Heart right ventricle (tissue), 16 donors: ENCODE measurements around the gene INTS11. TPM values are rescaled to one million over a fixed set of nuclear protein-coding genes. Genes with fewer than 3 reads are reported as not detected.

Source experiments
- ATAC-seq, 8 donors: fragments of 200-7000 bp; cut with Tn5 transposase; one replicate each; pipeline ENCODE4 v1.9.1; 2020; ENCODE audit warnings: mild to moderate bottlenecking in 8 of 8, moderate library complexity in 8 of 8, moderate number of reproducible peaks in 1 of 8
- DNase-seq, 2 donors: peaks; one replicate each; pipeline ENCODE4 v3.0.0-alpha.2; 2020
- H3K27ac ChIP-seq, 10 donors: fragments of 200-600 bp; sonication (generic) in 2 of 10; one replicate each; pipeline versions ENCODE4 v1.5.0 to v1.8.0; 2020 to 2022; ENCODE audit warnings: mild to moderate bottlenecking in 3 of 10
- H3K27me3 ChIP-seq, 7 donors: fragments of 200-600 bp; one replicate each; pipeline ENCODE4 v1.8.0; 2021 to 2022; ENCODE audit warnings: mild to moderate bottlenecking in 2 of 7
- H3K36me3 ChIP-seq, 9 donors: fragments of 200-600 bp; sonication (generic) in 1 of 9; one replicate each; pipeline versions ENCODE4 v1.5.0 to v1.8.0; 2020 to 2022; ENCODE audit warnings: mild to moderate bottlenecking in 2 of 9
- H3K4me1 ChIP-seq, 9 donors: fragments of 200-600 bp; sonication (generic) in 1 of 9; one replicate each; pipeline versions ENCODE4 v1.5.0 to v1.8.0; 2020 to 2022; ENCODE audit warnings: mild to moderate bottlenecking in 4 of 9
- H3K4me3 ChIP-seq, 10 donors: fragments of 200-600 bp; sonication (generic) in 2 of 10; one replicate each; pipeline versions ENCODE4 v1.5.0 to v1.8.0; 2020 to 2022; ENCODE audit warnings: mild to moderate bottlenecking in 7 of 10, moderate library complexity in 2 of 10
- H3K9me3 ChIP-seq, 11 donors: fragments of 200-600 bp in 10 of 11; sonication (generic) in 2 of 11; one replicate each; pipeline versions ENCODE4 v1.5.0 to v1.8.0; 2013 to 2022; ENCODE audit warnings: mild to moderate bottlenecking in 2 of 11, control low read depth in 1 of 11, moderate library complexity in 1 of 11
- WGBS, 2 donors: extraction: QIAGEN DNeasy Blood & Tissue Kit; methylation state at CpG; one replicate each; pipeline ENCODE4 v1.1.7; 2013; ENCODE audit warnings: inconsistent platforms in 1 of 2; 5-methylcytosine and 5-hydroxymethylcytosine counted together
- intact Hi-C, 10 donors: fragments of 100-400 bp; cut with DNase I; formaldehyde crosslinking; loops; one replicate each; pipeline versions ENCODE4 v1.11.1 to v1.14.2; 2022
- polyA plus RNA-seq, 2 donors: library from polyadenylated mRNA; stranded (reverse); fragments of 200-250 nt; gene quantifications; one replicate each; pipeline ENCODE4 v1.2.3, GENCODE V29; 2013
- total RNA-seq, 10 donors: library from RNA; stranded (reverse); fragmentation: NEBNext Ultra II Directional in 3 of 10; extraction: Animal tissue kit (Norgen Biotek cat#: 25700) in 3 of 10; gene quantifications; one replicate each; pipeline versions ENCODE4 v1.2.1 to v1.2.4, GENCODE V29; 2021 to 2023
- TF ChIP-seq, protein P1 (sequence below), 9 donors: fragments of 200-600 bp; sonication (generic) in 2 of 9; IDR thresholded peaks; one replicate each; pipeline versions ENCODE4 v1.5.0 to v1.8.0; 2021 to 2022; ENCODE audit warnings: antibody characterized with exemption in 9 of 9, mild to moderate bottlenecking in 5 of 9, moderate library complexity in 1 of 9
- donor health status: Arrhythmogenic right ventricular cardiomyopathy.
- donor health status: ischemic (EF 13 %, LVEDD 7.1; RV severe dilation, severe dysfunction).
- donor health status: healthy with polysubstance abuse.
- donor health status: DM: no; HTN: yes; CAD: no.
- donor health status: DM: no; HTN: no; CAD: no.
- donor health status: ischemic (EF 25% LVEDD 6.9; RV normal size, moderate dysfunction).
- donor health status: ischemic (EF 25% LVEDD 5.7; RV mildly dilated, moderate dysfunction).
- donor health status: healthy.
- donor health status: DM: yes; HTN: yes; CAD: no.
- donor health status: Ischemic cardiomyopathy.
- donor health status: ischemic (EF 35%, LVEDD 5.7; RV mildly dilated, moderate dysfunction).
- donor health status: nonischemic (EF 11% LVEDD 7.7; RV severe dilation, severe dysfunction).
- donor health status: DM: yes; HTN: yes; CAD: no.
- donor health status: PGD.
- donor health status: ischemic (EF 29% LVEDD 5.4; RV normal size, mild dysfunction).
- donor health status: nonischemic (EF 23%, LVEDD 6.1; RV moderate dilation, normal function).

INTS11 gene
- total and polyA plus RNA-seq, 12 donors: 44.7 to 269 (median 57.4) TPM

DNA sequence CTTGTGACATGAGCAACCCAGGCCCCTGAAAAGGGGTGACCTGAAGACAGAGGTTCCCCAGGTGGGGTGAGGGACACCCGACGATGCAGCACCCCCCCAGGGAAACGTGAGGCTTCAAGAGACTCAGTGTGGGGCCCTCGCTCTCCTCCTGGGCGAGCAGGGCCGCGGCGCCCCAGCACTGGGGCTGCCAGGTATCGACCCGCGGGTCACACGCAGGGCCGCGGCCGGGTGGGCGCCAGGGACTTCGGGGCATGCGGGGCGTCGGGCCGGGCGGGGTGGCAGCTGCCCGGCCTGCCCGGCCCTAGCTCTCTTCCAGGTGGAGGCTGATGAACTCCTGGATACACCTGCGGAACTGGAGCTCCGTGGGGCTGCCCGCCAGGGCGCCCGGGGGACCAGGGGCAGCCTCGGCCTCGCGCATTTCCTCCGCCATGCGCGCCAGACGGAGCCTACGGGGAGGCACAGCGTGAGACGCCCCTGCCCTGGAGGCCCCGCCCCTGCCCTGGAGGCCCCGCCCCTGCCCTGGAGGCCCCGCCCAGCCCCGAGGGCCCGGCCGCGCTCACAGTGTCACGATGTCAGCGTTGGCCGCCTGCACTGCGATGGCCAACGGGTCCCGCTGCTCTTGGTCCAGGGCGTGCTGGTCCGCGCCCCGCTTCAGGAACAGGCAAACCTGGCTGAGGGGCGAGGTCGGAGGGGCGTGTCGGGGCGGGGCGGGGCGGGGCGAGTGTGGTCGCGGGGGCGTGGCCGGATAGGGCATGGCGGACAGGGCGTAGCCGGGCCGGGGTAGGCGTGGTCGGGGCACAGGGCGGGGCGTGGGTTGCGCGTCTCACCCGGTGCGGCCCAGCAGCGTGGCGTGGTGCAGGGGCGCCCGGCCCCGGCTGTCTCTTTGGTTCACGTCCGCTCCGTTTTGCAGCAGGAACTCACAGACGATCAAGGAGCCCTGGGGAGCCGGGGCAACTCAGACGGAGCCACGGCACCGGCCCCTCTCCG, 30.9 kb downstream of the INTS11 start:
- H3K4me1 ChIP-seq: peaks cover 0 to 13% (median 7%) of the 10 kb centered on the region in 9 donors
- whole genome bisulfite sequencing, 2 donors: 83 to 88% methylated on average over 70 to 94 of the region's 94 CpGs
- H3K27ac ChIP-seq: no peak overlapping the region
- no peaks in the 10 kb centered on the region for H3K9me3 ChIP-seq
- ATAC-seq: no peak
- H3K27me3 ChIP-seq: no peaks in the 10 kb centered on the region
- TF ChIP-seq, protein P1, sequence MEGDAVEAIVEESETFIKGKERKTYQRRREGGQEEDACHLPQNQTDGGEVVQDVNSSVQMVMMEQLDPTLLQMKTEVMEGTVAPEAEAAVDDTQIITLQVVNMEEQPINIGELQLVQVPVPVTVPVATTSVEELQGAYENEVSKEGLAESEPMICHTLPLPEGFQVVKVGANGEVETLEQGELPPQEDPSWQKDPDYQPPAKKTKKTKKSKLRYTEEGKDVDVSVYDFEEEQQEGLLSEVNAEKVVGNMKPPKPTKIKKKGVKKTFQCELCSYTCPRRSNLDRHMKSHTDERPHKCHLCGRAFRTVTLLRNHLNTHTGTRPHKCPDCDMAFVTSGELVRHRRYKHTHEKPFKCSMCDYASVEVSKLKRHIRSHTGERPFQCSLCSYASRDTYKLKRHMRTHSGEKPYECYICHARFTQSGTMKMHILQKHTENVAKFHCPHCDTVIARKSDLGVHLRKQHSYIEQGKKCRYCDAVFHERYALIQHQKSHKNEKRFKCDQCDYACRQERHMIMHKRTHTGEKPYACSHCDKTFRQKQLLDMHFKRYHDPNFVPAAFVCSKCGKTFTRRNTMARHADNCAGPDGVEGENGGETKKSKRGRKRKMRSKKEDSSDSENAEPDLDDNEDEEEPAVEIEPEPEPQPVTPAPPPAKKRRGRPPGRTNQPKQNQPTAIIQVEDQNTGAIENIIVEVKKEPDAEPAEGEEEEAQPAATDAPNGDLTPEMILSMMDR (IDR thresholded peaks at IDR 0.05): no peak
- no peak overlapping the region for H3K4me3 ChIP-seq
- peaks cover 0 to 44% (median 16%) of the 10 kb centered on the region in 9 donors for H3K36me3 ChIP-seq
- intact Hi-C loops: loop anchor here in 5 of 10 donors (5.0 to 10.0 kb wide), 4 partner anchors 169 to 269 kb away; partner anchors contain the start of gene AGRN (in 1 of the 5)
- DNase-seq: no peak

DNA sequence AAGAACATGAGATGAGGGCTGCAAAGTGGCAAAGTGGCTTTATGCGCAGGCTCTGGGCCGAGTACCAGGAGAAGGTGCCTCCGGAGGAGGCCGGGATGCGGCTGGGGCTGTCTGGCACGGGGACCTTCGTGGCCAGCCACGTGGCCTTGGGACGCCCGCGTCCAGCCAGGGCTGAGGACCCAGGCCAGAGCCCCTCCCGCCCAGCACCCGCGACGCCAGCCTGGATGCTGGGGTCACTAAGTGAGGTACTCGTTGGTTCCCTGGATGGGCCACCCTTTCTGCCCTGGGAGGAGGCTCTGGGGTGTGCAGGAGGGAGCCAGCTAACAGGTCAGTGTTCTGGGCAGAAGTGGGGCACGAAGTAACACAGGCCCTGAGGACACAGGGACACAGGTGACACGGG, 31.6 kb downstream of the INTS11 start:
- H3K27me3 ChIP-seq: peaks cover 0 to 2% (median 0%) of the 10 kb centered on the region in 7 donors
- TF ChIP-seq, protein P1 (IDR thresholded peaks at IDR 0.05): no peak
- no peaks in the 10 kb centered on the region for H3K9me3 ChIP-seq
- H3K36me3 ChIP-seq: peaks cover 0 to 40% (median 15%) of the 10 kb centered on the region in 9 donors
- no peak for ATAC-seq
- peaks cover 0 to 13% (median 7%) of the 10 kb centered on the region in 9 donors for H3K4me1 ChIP-seq
- WGBS, 2 donors: 92 to 96% methylated on average over 18 of the region's 18 CpGs
- H3K4me3 ChIP-seq: no peak overlapping the region
- no peak overlapping the region for H3K27ac ChIP-seq
- intact Hi-C loops: loop anchor here in 5 of 10 donors (1.0 to 10.0 kb wide), 5 partner anchors 168 to 268 kb away; partner anchors contain the start of gene AGRN (in 1 of the 5)
- DNase-seq: no peak

DNA sequence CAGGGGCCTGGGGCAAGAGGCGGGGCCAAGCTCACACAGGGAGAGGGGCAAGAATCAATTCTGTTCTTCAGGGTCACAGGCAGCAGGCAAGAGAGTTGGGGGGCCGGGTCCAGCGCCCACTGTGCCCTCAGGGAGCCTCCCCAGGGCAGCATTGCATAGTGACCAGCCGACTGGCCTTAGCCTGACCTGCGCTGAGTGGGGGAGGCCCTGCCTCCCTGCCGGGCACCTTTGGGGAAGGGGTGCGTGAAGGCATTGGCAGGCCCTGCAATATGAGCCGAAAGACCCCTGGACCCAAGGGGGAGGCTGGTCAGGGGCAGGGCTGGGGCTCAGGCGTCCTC, 32.0 kb downstream of the INTS11 start:
- no peak for DNase-seq
- WGBS, 2 donors: 89 to 90% methylated on average over 9 of the region's 9 CpGs
- Histone ChIP-seq H3K27me3 (peaks cover 0 to 6% (median 2%) of the 10 kb centered on the region in 7 donors), H3K36me3 (peaks cover 0 to 37% (median 13%) of the 10 kb centered on the region in 9 donors), H3K4me3 (no peak overlapping the region), H3K27ac (no peak overlapping the region), H3K9me3 (no peaks in the 10 kb centered on the region), H3K4me1 (peaks cover 0 to 13% (median 7%) of the 10 kb centered on the region in 9 donors)
- TF ChIP-seq, protein P1 (IDR thresholded peaks at IDR 0.05): no peak
- peak in 1 of 8 donors; percentile 2 for ATAC-seq
- intact Hi-C loops: loop anchor here in 5 of 10 donors (1.0 to 10.0 kb wide), 5 partner anchors 168 to 268 kb away; partner anchors contain the start of gene AGRN (in 1 of the 5)
